GM18870 (cell line): ENCODE results near the gene ANKFN1.

Experiments
- ATAC-seq: cut with Tn5 transposase; IDR thresholded peaks from one replicate; pipeline ENCODE4 v1.9.1; 2021; ENCODE audit warnings: moderate library complexity; ENCODE audit not compliant: unreplicated experiment

ANKFN1 gene

DNA sequence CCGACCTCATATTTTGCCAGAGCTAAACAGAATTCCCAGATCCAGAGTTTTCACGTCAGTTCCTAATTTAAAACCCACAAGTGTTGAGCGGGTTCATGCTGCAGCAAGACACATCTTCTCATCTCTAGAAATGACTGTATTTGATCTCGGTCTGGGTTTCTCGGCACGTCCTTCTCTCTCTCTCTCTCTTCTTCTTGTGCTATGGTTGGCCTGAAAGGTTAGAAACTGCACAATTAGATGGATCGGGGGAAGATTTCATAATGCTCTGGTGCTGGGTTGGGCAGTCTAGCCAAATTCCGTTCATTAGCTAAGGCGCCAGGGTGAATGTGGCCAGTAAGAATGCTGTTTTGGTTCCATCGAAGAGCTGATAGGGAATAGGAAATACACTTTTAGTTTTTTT lies 281.3 kb downstream of the ANKFN1 start:
- no peak for ATAC-seq

DNA sequence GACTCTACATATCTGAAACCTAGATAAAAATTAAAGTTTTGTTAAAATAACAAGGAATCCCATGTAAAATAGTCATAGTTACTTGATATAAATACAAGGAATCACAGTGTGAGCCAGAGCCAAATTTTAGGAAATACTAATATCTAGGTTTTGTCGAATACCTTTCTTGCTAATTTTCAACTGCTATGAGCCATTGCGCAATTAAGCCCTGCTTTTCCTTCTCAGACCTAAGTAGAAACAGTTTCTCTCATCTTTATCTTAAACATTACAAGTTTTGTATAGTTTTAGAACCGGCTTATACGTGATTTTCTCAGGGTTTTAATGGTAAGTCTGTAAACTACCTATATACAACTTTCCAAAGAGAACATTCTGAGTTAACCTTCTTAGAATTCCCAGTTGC lies 282.9 kb downstream of the ANKFN1 start:
- ATAC-seq = no peak

DNA sequence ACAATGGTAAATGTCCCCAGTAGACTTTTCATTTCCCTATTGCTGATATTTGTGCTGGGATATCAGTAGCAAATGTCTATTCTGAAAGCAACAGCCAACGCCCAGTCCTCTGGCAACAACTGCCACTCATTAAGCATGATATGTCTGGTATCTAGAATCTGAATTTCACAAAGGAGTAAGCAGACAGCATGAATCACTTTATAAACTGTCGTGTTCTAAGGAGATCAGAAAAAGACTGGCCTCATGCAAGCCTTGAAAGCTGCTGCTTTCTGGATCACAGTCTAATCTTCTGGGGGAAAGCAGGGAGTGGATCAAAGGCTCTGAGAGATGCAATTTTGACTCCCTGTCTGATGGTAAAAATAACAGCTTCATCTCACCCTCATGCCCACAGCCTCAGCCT lies 287.1 kb downstream of the ANKFN1 start:
- no peak for ATAC-seq

DNA sequence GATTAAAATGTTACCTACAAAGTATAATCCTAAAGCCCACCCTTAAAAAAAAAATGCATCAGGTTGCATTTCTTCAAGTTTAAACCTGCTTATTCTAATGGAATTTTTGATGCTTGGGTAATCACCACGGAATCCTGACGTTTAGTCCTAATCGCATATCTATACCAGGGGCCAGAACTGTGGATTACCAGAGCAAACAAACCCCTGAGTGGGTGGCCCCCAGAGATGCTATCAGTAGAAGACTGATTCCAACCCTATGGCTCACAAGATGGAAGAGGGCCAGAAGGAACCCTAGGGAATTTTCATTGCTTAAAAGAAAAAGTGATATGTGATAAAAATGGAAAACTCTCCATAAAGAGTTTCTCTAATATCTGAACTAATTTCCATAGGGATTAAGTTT lies 288.0 kb downstream of the ANKFN1 start:
- no peak for ATAC-seq

DNA sequence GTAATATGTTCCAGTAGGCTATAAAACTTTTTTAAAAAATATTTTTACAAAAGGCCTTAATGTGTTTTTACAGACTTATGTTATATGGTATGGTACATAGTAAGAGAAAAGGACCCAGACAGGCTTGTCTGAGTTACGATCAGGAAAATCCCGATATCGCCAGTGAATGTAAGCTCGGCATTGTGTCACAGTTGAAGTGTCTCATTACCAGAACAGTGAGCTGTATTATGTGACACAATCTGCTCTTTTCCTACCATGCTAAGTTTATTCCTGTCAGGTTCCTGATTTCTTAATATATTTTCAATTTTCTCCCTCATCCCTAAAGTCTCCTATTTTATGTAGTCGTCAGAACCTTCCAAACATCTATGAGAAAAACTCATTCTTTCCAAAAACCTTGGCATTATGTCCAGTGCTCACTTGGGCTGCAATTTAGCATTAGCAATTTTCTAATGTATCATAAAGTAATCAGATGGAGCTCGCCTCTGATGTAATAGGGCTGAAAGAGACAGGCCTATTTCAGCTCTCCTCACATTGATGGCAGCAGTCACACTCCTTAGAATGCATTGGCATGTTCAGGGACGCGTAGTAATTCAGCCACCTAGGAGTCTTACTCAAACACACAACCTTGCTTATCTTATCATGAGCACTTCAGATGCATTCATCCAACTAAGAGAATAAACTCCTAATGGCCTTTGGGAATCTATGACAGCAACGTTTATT lies 292.6 kb downstream of the ANKFN1 start:
- no peak for ATAC-seq

DNA sequence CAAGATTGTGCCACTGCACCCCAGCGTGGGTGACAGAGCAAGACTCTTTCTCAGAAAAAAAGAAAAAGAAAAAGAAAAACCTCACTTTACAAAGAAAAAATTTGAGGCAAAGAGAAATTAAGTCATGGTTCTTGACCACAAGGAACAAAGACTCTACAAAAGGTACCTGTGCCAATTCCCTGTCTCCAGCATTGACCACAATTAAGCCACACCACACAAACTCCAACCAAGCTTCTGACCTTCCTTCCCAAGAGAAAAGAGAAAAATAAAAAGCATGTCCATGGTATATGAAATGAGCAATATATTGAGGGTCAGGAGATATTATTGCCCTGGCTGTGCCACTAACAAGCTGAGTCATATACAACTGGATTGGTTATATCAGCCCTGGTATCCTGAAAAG lies 293.9 kb downstream of the ANKFN1 start:
- no peak for ATAC-seq

DNA sequence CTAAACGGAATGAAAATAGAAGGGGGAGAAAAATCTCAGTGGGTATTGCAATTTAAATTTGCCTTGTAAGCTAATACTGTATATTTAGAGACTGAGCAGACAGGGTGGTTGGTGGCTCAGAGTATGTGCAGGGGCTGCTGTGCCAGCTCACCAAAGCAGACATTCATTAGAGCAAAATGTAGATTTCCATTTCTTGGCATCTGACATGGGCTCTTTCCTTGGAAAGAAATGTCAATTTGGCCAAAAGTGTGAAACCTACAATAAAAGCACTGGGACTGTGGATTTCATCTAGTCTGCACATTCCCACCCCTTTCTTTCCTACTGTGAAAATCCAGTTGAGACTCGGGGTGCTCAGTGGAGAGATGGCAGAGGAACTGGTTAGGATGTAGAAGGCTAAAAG lies 295.1 kb downstream of the ANKFN1 start:
- no peak for ATAC-seq

DNA sequence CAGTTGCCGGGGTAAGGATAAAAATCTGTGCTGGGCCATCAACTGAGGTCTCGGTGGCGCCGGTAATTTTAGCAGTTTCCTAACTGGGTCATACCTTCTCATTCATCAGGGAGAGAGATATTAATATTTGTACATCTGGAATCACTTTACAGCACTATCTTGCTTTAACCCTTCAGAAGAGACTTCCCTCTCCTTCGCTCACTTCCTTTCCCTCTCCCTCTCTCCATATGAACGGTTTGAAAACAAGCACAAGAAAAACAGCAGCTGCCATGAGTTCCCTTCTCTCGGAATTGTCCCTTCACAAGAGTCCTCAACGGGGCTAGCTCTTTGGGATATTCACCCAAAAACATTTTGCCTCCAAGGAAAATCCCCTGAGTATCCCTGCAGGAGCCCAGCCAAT lies 295.9 kb downstream of the ANKFN1 start:
- ATAC-seq = no peak

DNA sequence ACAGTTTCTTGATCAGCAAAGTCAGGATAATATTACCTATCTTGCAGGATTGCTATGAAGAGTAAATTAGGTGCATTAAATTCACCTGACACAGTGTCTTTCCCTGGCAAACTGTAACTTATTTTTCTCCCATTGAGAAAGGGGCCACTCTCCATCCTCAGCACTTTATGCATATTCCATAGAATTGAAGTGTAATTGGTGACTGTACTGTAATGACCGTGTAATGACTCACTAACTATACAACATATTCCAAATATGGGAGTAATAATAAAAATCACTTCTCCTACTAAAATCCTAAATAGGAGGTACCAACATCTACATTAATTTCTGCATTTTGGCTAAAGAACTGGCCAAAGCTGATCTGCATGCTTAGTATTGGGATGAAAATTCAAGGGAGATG lies 298.4 kb downstream of the ANKFN1 start:
- ATAC-seq = no peak

DNA sequence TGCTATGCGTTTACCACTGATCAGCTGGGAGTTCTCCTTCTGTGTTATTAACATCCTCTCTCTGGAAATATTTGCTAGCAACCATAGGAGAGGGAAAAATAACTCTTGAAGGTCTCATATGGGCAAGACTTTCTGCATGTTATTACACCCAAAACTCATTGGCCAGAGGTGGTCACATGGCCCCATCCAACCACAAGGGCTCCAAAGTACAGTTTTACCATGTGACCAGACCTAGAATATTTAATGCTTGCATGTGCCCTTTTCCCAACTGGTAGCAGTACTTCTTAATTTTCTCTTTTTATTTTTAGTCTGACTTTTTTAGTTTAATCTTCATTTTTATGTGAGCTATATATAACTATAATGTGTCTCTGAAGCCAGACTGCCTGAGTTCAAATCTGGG lies 299.2 kb downstream of the ANKFN1 start:
- ATAC-seq = no peak

DNA sequence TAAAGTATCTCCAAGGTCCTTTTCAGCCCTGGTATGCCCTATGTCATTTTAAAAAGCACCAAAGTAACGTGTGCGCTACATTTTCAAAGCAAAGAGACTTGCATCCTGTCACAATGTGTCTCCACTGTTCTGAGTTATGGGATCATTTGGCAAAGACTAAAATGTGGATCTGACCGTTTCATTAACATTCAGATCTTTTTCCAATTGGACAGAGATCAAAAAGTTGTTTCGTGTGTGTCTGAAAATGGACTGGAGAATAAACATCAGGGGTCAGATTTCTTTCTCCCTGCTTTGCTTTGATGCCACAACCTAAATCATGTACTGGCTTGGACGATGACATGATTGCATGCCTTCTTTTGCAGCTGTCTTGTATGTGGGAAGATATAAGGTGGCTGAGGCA lies 304.2 kb downstream of the ANKFN1 start:
- ATAC-seq = no peak

DNA sequence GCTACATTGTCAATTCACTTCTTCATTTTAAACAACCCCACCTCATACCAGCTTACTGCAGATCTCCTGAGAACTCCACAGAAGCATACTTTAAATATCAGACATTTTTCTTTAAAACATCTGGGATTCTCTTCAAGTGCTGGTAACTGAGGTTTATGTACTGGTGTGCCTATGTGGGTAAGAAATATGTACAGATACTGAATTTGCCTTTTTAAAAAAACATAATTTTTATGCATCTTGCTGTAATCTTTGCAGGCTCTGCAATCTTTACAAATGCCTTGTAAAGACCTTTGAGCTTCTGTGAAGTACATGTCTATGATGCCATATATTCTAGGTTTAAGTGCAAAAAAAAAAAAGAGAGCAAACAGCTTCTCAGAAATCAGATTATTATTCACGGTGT lies 312.6 kb downstream of the ANKFN1 start:
- no peak for ATAC-seq

DNA sequence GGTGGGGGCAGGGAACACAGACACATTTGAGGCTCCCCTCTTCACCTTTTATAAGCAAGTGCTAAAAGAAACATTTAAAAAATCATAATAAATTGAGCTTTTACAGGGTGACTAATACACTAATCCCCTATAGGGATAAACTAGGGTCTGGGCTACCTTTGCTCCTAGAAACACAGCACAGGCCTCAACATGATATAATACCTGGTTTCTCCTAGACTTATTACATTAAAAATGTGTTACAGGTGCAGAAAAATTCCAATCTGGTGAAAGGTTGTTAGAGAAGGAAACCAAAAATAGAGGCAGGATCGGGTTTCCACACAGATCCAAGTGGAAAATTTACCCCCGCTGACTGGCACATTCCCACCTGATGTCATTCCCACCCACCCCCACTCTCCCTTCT lies 315.6 kb downstream of the ANKFN1 start:
- ATAC-seq = no peak

DNA sequence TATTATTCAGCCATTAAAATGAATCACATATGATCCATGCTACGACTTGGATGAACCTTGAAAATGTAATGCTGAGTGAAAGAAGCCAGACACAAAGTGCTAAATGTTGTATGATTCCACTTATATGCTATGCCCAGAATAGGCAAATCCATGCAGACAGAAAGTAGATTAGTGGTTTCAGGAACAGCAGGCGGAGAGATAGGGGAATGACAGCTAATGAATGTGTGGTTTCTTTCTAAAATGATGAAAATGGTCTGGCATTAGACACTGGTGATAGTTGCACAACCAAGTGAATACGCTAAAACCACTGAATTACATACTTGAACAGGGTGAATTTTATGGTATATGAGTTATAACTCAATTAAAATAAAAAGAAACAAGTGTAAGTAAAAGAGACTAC lies 318.4 kb downstream of the ANKFN1 start:
- no peak for ATAC-seq

DNA sequence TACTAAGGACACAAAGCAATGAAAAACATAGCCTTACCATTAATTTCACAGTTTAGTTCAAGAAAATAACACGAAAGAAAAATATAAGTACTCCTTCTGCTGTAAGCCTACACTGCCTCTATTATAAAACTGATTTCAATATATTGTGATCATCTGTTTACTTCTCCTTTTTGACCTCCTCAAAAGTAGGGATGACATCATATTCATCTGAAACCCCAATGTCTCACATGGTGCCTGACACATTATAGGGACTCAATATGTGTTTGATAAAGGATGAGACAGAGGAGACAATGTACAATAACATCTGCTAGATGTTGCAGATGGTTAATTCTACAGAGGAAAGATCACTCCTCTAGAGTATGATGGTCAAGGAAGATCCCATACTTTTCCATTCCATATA lies 321.8 kb downstream of the ANKFN1 start:
- ATAC-seq = no peak

DNA sequence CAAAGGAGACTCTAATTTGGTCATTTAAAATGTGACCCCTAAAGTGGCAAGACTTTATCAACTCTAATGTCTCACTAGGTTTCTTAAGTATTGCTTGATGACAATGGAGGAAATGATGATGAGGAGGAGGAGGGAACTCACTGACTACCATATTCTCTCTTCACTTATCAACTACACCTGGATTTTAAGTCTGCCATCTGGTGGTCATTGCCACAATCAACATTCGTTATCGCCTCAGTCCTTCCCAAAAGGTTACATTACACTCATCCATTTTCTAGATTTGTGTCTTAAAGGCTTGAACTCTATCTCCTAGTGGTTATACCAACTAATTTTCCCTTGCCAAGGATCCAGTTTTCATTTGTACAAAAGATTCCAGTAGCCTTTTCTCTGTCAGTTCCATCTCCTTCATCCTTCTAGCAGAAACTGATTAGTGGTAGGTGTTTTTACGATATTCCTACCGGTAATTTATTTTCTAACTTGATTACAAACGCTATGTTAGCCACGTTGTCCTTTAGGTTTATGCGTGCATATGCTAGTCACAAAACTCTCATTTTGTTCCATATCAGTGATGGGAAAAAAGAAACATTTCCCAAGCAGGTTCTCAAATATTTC lies 325.7 kb downstream of the ANKFN1 start:
- no peak for ATAC-seq

DNA sequence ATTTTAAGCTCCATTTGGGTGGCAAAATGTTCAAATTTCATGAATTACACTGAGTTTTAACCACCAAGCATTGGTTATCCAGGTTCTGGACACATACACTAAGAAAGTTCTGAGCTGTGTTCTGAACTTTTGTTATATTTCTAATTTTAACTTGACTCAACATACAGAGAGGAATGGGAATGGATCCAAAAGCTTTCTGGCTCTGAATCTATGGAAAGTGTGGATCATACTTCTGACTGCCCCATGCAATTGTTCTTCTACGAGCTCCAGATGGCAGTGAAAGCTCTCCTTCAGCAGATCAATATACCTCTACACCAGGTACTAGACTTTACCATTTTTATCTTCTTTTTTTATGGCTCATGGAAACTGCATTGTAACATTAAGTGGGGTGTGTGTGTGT lies 327.2 kb downstream of the ANKFN1 start:
- ATAC-seq = no peak

DNA sequence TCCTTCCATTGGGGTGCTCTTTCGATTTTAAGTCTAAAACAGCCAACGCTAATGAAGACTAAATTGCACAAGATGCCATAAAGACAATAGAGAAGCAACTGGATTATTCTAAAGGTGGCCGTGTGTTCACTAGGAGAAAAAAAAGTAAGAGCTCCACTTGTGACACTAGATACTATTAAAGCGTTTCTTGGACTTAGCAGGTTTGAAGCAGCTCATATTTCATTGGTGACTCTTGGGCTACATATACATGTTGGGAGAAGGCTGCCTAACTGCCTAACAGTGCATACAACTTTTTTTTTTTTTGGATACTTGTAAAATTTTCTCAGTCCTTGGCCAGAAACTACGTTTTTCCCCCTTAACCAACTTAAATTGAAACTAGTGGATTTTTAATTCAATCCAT lies 328.4 kb downstream of the ANKFN1 start:
- ATAC-seq = no peak

DNA sequence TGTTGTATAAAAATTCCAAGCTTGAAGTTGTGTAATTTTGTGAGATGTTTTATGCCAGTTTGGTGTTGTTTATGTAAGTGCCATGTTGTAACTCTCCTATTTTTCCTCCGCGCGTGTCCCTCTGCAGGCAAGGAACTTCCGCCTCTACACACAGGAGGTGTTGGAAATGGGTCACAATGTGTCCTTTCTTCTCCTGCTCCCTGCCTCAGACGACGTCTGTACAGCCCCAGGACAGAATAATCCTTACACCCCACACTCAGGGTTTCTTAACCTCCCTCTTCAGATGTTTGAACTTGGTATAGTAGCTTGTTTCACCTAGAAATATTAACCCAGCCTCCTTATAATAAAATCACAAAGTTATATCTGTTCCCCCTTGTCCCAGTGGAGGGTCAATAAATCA lies 329.0 kb downstream of the ANKFN1 start:
- no peak for ATAC-seq

DNA sequence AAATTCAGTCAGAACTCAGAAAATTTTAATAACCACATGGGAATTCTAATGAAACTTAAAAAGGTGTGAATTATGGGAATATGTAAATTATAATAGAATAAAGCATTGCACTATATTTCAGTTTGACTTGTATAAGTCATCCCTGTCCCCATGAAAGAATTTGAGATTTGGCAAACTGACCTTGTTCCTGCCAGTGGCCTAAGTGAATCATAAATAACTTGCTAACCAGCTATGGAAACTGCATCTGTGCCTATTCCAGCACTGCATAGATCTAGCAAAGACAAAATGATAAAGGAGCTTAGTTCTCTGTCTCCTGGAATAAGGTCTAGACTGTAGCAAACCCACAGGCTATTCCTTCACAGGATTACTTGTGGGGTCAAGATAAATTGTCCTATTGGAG lies 333.5 kb downstream of the ANKFN1 start:
- no peak for ATAC-seq

DNA sequence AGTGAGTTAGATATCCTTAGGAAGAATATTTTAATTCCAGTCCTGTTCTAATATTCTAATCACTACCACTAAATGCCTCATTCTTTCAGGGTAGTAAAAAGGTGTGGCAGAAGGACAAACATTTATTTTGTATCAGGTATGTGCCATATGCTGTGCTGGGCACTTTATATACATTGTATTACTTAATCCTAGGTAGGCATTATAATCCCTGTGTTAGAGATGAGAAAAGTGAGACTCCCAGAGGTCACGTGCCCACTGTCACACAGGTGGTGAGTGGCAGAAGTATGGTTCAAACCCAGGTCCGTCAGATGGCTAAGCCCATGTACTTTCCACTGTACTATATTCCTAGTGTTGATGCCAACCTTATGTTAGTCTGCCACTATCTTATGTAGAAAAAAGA lies 335.5 kb downstream of the ANKFN1 start:
- ATAC-seq = no peak

DNA sequence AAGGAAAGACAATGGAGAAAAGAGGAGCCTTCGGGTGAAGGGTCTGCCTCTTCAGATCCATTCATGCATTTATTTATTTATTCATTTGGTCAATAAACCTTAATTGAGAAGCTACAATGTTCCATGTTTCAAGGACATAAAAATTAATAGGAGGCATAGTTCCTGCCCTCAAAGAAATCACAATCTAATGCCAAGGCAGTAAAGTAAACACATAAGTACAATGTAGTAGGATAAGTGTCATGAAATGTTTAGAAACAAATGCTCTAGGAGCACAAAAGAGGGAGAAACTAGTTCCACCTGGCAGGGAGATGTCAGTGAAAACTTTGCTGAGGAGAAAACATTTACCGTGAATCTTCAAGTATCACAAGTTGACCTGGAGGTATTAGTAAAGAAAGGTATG lies 336.7 kb downstream of the ANKFN1 start:
- ATAC-seq = no peak

DNA sequence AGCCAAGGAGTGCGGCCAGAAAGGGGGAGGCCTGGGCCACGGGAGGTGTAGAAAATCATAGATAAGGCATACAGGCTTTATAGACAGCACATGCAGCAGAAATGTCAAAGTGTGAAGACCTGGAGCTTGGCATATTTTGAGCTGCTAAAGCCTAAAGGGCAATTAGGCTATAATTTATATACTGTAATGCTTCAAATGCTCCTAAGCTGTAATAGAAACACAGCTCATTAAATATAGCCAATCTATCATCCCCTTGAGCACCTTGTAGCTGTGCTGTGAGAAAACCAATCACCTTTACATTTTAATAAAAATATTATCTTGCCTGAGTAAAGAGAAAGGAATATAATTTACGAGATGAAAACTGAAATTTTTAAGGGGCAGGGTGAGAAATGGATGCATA lies 342.3 kb downstream of the ANKFN1 start:
- no peak for ATAC-seq
